Activated CD4-positive, alpha-beta T cell treated with anti-CD3 and anti-CD28 coated beads, Interleukin-2, amount 50 U/mL, for 4 hours (primary cell): ENCODE data around the gene GSDMA.
"Not testable (repeated sequence)": the region's sequence is repeated elsewhere in the genome, so short reads cannot be mapped to it uniquely, and the experiment has no call there.

ENCODE experiments used
- DNase-seq, 2 experiments: peaks; one replicate each; pipeline ENCODE4 v3.0.0-alpha.2; 2020

Gene GSDMA

GRCh38 chr17:39999067-39999466, 36.3 kb downstream of the GSDMA start:
- no peak for DNase-seq

- DNase-seq, result no peak
Measured at GRCh38 chr17:40000161-40000560, 37.4 kb downstream of the GSDMA start.

- DNase-seq, result not testable (repeated sequence)
Measured at GRCh38 chr17:40001335-40001734, 38.5 kb downstream of the GSDMA start.

GRCh38 chr17:40004072-40004471, 41.3 kb downstream of the GSDMA start:
- DNase-seq, result no peak

- no peak for DNase-seq
Measured at GRCh38 chr17:40004712-40005111, 41.9 kb downstream of the GSDMA start.

- no peak for DNase-seq
Measured at GRCh38 chr17:40005520-40005919, 42.7 kb downstream of the GSDMA start.

- not testable (repeated sequence) for DNase-seq
Measured at GRCh38 chr17:40010946-40011500, 48.2 kb downstream of the GSDMA start.

GRCh38 chr17:40012017-40012647, 49.3 kb downstream of the GSDMA start:
- DNase-seq, result not testable (repeated sequence)

GRCh38 chr17:40014375-40014980, 51.7 kb downstream of the GSDMA start:
- DNase-seq, result no peak

GRCh38 chr17:40015005-40015997, 52.5 kb downstream of the GSDMA start, which contains the start of gene CSF3:
Gene CSF3, plus strand, starts transcription at chr17:40015440. Its CDS starts 35 bp downstream, at chr17:40015475.
- no peak for DNase-seq

- DNase-seq, result no peak
Measured at GRCh38 chr17:40015998-40016985, 53.5 kb downstream of the GSDMA start.

- DNase-seq, result no peak
Measured at GRCh38 chr17:40017422-40018080, 54.7 kb downstream of the GSDMA start.

GRCh38 chr17:40018211-40019121, 55.7 kb downstream of the GSDMA start:
- no peak for DNase-seq

GRCh38 chr17:40019140-40019991, 56.6 kb downstream of the GSDMA start:
- no peak for DNase-seq

GRCh38 chr17:40020146-40020545, 57.3 kb downstream of the GSDMA start:
- DNase-seq, result no peak

- DNase-seq, result no peak
Measured at GRCh38 chr17:40021451-40021971, 58.7 kb downstream of the GSDMA start.

- no peak for DNase-seq
Measured at GRCh38 chr17:40022497-40022896, 59.7 kb downstream of the GSDMA start.

- no peak for DNase-seq
Measured at GRCh38 chr17:40022961-40023541, 60.2 kb downstream of the GSDMA start.
